ENCODE measurements around the gene TSHZ2. TPM values are rescaled to one million over a fixed set of nuclear protein-coding genes. Genes with fewer than 3 reads are reported as not detected.

TSHZ2 gene
- polyA plus RNA-seq, 1 donor from 2014 or later, result 4.6 TPM

DNA sequence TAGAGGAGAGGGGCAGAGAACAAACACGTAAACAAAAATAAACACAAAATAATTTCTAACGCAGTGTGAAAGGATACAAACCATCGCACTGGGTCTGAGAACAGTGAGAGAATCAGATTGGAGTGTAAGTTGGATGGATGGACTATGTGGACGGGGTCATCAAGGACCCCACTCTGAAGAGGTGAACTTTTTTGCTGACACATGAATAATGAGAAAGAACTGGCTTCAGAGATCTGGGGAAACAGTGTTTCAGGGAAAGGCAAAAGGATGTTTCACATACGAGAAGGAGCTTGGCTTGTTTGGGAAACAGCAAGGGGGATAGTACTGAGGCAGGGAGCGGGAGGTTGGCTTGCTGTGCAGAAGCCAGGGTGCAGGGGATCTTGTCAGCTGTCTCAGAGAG lies 326.1 kb downstream of the TSHZ2 start:
- H3K9me3 ChIP-seq (ENCODE audit: low read length), result no peaks in the 10 kb centered on the region
- H3K27ac ChIP-seq (ENCODE audit: low read length), result no peak overlapping the region
- no peak for TF ChIP-seq POLR2AphosphoS5 (IDR thresholded peaks at IDR 0.05)
- TF ChIP-seq SMC3 (conservative IDR thresholded peaks at IDR 0.05; ENCODE audit: poor library complexity), result no peak
- TF ChIP-seq, protein P1, sequence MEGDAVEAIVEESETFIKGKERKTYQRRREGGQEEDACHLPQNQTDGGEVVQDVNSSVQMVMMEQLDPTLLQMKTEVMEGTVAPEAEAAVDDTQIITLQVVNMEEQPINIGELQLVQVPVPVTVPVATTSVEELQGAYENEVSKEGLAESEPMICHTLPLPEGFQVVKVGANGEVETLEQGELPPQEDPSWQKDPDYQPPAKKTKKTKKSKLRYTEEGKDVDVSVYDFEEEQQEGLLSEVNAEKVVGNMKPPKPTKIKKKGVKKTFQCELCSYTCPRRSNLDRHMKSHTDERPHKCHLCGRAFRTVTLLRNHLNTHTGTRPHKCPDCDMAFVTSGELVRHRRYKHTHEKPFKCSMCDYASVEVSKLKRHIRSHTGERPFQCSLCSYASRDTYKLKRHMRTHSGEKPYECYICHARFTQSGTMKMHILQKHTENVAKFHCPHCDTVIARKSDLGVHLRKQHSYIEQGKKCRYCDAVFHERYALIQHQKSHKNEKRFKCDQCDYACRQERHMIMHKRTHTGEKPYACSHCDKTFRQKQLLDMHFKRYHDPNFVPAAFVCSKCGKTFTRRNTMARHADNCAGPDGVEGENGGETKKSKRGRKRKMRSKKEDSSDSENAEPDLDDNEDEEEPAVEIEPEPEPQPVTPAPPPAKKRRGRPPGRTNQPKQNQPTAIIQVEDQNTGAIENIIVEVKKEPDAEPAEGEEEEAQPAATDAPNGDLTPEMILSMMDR (IDR thresholded peaks at IDR 0.05; ENCODE audit: poor library complexity, severe bottlenecking), result no peak
- TF ChIP-seq MXI1 (conservative IDR thresholded peaks at IDR 0.05; ENCODE audit: poor library complexity, severe bottlenecking), result no peak
- TF ChIP-seq EP300 (conservative IDR thresholded peaks at IDR 0.05; ENCODE audit: poor library complexity, severe bottlenecking), result no peak
- no peak for TF ChIP-seq TAF1 (IDR thresholded peaks at IDR 0.05; ENCODE audit: low read depth)
- TF ChIP-seq EZH2 (IDR thresholded peaks at IDR 0.05; ENCODE audit: borderline replicate concordance, insufficient read depth, low read length, poor library complexity, severe bottlenecking), result no peak
- H3K79me2 ChIP-seq (replicated peaks; ENCODE audit: insufficient read depth, low read length), result no peaks in the 10 kb centered on the region
- no peaks in the 10 kb centered on the region for H3K9me2 ChIP-seq (ENCODE audit: insufficient read depth, low read length)
- H3K4me3 ChIP-seq (ENCODE audit: low read length), result no peak overlapping the region
- no peak overlapping the region for H3K4me2 ChIP-seq (ENCODE audit: low read length)
- H2AFZ ChIP-seq (ENCODE audit: low read depth, low read length), result no peak overlapping the region
- no peaks in the 10 kb centered on the region for H4K20me1 ChIP-seq (ENCODE audit: insufficient read depth)
- H3K36me3 ChIP-seq (ENCODE audit: insufficient read depth, low read length), result no peaks in the 10 kb centered on the region
- H3K9ac ChIP-seq (ENCODE audit: low read length), result no peak overlapping the region
- no peaks in the 10 kb centered on the region for H3K27me3 ChIP-seq (ENCODE audit: insufficient read depth, low read depth, low read length)
- H3F3A ChIP-seq (ENCODE audit: insufficient read depth, low read length, poor library complexity, severe bottlenecking), result no peaks in the 10 kb centered on the region

DNA sequence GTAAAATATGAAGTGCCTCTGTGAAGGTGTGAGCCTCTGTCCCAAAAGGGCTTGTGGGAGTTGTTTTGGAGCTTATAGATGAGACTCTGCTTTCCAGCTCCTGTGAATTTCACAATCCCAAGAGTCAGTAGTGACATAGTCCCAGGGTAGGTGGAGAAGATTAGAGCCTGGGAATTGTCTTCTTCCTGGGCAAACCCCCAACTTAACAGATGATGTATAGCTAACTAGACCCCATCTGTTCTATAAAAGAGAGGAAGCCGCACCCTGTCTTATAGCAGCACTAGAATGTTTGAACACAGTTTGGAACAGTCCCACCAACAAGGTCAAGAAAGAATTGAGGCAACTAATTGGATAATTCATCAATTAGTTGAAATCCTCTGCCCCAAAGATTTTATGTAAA lies 326.8 kb downstream of the TSHZ2 start:
- no peak overlapping the region for H2AFZ ChIP-seq (ENCODE audit: low read depth, low read length)
- H3F3A ChIP-seq (ENCODE audit: insufficient read depth, low read length, poor library complexity, severe bottlenecking), result no peaks in the 10 kb centered on the region
- no peaks in the 10 kb centered on the region for H3K9me3 ChIP-seq (ENCODE audit: low read length)
- H3K9ac ChIP-seq (ENCODE audit: low read length), result no peak overlapping the region
- no peaks in the 10 kb centered on the region for H4K20me1 ChIP-seq (ENCODE audit: insufficient read depth)
- no peaks in the 10 kb centered on the region for H3K9me2 ChIP-seq (ENCODE audit: insufficient read depth, low read length)
- no peaks in the 10 kb centered on the region for H3K36me3 ChIP-seq (ENCODE audit: insufficient read depth, low read length)
- no peaks in the 10 kb centered on the region for H3K27me3 ChIP-seq (ENCODE audit: insufficient read depth, low read depth, low read length)
- H3K79me2 ChIP-seq (replicated peaks; ENCODE audit: insufficient read depth, low read length), result no peaks in the 10 kb centered on the region
- H3K4me2 ChIP-seq (ENCODE audit: low read length), result no peak overlapping the region
- TF ChIP-seq, protein P1 (IDR thresholded peaks at IDR 0.05; ENCODE audit: poor library complexity, severe bottlenecking), result no peak
- TF ChIP-seq EZH2 (IDR thresholded peaks at IDR 0.05; ENCODE audit: borderline replicate concordance, insufficient read depth, low read length, poor library complexity, severe bottlenecking) (no peak), SMC3 (conservative IDR thresholded peaks at IDR 0.05; ENCODE audit: poor library complexity) (no peak), MXI1 (conservative IDR thresholded peaks at IDR 0.05; ENCODE audit: poor library complexity, severe bottlenecking) (no peak), EP300 (conservative IDR thresholded peaks at IDR 0.05; ENCODE audit: poor library complexity, severe bottlenecking) (no peak), TAF1 (IDR thresholded peaks at IDR 0.05; ENCODE audit: low read depth) (no peak), RAD21 (conservative IDR thresholded peaks at IDR 0.05) (no peak), POLR2AphosphoS5 (IDR thresholded peaks at IDR 0.05) (no peak)
- TF ChIP-seq, protein P2, sequence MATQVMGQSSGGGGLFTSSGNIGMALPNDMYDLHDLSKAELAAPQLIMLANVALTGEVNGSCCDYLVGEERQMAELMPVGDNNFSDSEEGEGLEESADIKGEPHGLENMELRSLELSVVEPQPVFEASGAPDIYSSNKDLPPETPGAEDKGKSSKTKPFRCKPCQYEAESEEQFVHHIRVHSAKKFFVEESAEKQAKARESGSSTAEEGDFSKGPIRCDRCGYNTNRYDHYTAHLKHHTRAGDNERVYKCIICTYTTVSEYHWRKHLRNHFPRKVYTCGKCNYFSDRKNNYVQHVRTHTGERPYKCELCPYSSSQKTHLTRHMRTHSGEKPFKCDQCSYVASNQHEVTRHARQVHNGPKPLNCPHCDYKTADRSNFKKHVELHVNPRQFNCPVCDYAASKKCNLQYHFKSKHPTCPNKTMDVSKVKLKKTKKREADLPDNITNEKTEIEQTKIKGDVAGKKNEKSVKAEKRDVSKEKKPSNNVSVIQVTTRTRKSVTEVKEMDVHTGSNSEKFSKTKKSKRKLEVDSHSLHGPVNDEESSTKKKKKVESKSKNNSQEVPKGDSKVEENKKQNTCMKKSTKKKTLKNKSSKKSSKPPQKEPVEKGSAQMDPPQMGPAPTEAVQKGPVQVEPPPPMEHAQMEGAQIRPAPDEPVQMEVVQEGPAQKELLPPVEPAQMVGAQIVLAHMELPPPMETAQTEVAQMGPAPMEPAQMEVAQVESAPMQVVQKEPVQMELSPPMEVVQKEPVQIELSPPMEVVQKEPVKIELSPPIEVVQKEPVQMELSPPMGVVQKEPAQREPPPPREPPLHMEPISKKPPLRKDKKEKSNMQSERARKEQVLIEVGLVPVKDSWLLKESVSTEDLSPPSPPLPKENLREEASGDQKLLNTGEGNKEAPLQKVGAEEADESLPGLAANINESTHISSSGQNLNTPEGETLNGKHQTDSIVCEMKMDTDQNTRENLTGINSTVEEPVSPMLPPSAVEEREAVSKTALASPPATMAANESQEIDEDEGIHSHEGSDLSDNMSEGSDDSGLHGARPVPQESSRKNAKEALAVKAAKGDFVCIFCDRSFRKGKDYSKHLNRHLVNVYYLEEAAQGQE (IDR thresholded peaks at IDR 0.05; ENCODE audit: borderline replicate concordance), result no peak
- H3K4me3 ChIP-seq (ENCODE audit: low read length), result no peak overlapping the region
- H3K27ac ChIP-seq (ENCODE audit: low read length), result no peak overlapping the region
